Measurements from ENCODE around the gene FUT8. TPM values are rescaled to one million over a fixed set of nuclear protein-coding genes. Genes with fewer than 3 reads are reported as not detected.

FUT8 gene
- total and polyA plus RNA-seq, 4 donors = 1.1 to 14.1 (median 4.0) TPM

GRCh38 chr14:65738339-65738738 is 325.8 kb downstream of the FUT8 start:
- H3K27ac ChIP-seq (ENCODE audit: low read depth in 1 of 2, low read length in 2 of 2) = no peak overlapping the region
- TF ChIP-seq HNF4G (IDR thresholded peaks at IDR 0.05) (no peak), NR2F2 (IDR thresholded peaks at IDR 0.05) (no peak), HNF4A (conservative IDR thresholded peaks at IDR 0.05) (no peak), EGR1 (IDR thresholded peaks at IDR 0.05; ENCODE audit: low read depth in 2 of 2) (no peak), RAD21 (IDR thresholded peaks at IDR 0.05) (no peak), FOXA2 (IDR thresholded peaks at IDR 0.05) (no peak), GABPA (IDR thresholded peaks at IDR 0.05 in 1 of 2, conservative IDR thresholded peaks at IDR 0.05 in 1 of 2) (no peak), JUND (IDR thresholded peaks at IDR 0.05) (no peak), SP1 (IDR thresholded peaks at IDR 0.05) (no peak), FOXA1 (IDR thresholded peaks at IDR 0.05) (no peak)
- TF ChIP-seq, protein P1, sequence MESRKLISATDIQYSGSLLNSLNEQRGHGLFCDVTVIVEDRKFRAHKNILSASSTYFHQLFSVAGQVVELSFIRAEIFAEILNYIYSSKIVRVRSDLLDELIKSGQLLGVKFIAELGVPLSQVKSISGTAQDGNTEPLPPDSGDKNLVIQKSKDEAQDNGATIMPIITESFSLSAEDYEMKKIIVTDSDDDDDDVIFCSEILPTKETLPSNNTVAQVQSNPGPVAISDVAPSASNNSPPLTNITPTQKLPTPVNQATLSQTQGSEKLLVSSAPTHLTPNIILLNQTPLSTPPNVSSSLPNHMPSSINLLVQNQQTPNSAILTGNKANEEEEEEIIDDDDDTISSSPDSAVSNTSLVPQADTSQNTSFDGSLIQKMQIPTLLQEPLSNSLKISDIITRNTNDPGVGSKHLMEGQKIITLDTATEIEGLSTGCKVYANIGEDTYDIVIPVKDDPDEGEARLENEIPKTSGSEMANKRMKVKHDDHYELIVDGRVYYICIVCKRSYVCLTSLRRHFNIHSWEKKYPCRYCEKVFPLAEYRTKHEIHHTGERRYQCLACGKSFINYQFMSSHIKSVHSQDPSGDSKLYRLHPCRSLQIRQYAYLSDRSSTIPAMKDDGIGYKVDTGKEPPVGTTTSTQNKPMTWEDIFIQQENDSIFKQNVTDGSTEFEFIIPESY (IDR thresholded peaks at IDR 0.05) = no peak
- 89% methylated on average over 4 of the region's 4 CpGs for WGBS

GRCh38 chr14:65745396-65746190 is 333.1 kb downstream of the FUT8 start:
- H3K27me3 ChIP-seq (ENCODE audit: control insufficient read depth in 4 of 4, insufficient read depth in 4 of 4, low read length in 3 of 4) = no peaks in the 10 kb centered on the region
- H3K36me3 ChIP-seq (ENCODE audit: control insufficient read depth in 4 of 4, insufficient read depth in 3 of 4, low read depth in 1 of 4, low read length in 3 of 4) = no peaks in the 10 kb centered on the region
- no peak overlapping the region for H3K9ac ChIP-seq (ENCODE audit: low read depth in 1 of 2, low read length in 2 of 2)
- H3K4me1 ChIP-seq (ENCODE audit: control insufficient read depth in 4 of 4, insufficient read depth in 4 of 4, low read length in 3 of 4) = no peaks in the 10 kb centered on the region
- no peak overlapping the region for H3K4me3 ChIP-seq (ENCODE audit: low read depth in 1 of 3, low read length in 3 of 3)
- 90% methylated on average over 8 of the region's 8 CpGs for WGBS
- H3K9me3 ChIP-seq (ENCODE audit: control insufficient read depth in 4 of 4, low read length in 3 of 4) = no peaks in the 10 kb centered on the region
- TF ChIP-seq EGR1 (IDR thresholded peaks at IDR 0.05; ENCODE audit: low read depth in 2 of 2) (no peak), HNF4A (conservative IDR thresholded peaks at IDR 0.05) (no peak), RAD21 (IDR thresholded peaks at IDR 0.05) (no peak), CTCF (IDR thresholded peaks at IDR 0.05; ENCODE audit: low read depth, low read length, missing input control) (no peak), HNF4G (IDR thresholded peaks at IDR 0.05) (no peak), RXRA (IDR thresholded peaks at IDR 0.05) (no peak), TAF1 (conservative IDR thresholded peaks at IDR 0.05) (no peak)
- no peak for DNase-seq (ENCODE audit: low spot score)
- no peak overlapping the region for H3K27ac ChIP-seq (ENCODE audit: low read depth in 1 of 2, low read length in 2 of 2)

More at GRCh38 chr14:65738339-65738738, 325.8 kb downstream of the FUT8 start:
- no peaks in the 10 kb centered on the region for H3K9me3 ChIP-seq (ENCODE audit: control insufficient read depth in 4 of 4, low read length in 3 of 4)
- no peak overlapping the region for H3K4me3 ChIP-seq (ENCODE audit: low read depth in 1 of 3, low read length in 3 of 3)
- H3K27me3 ChIP-seq (ENCODE audit: control insufficient read depth in 4 of 4, insufficient read depth in 4 of 4, low read length in 3 of 4) = no peaks in the 10 kb centered on the region
- no peak overlapping the region for H3K9ac ChIP-seq (ENCODE audit: low read depth in 1 of 2, low read length in 2 of 2)
- H3K4me1 ChIP-seq (ENCODE audit: control insufficient read depth in 4 of 4, insufficient read depth in 4 of 4, low read length in 3 of 4) = no peaks in the 10 kb centered on the region
- H3K36me3 ChIP-seq (ENCODE audit: control insufficient read depth in 4 of 4, insufficient read depth in 3 of 4, low read depth in 1 of 4, low read length in 3 of 4) = no peaks in the 10 kb centered on the region
- DNase-seq (ENCODE audit: low spot score) = no peak

GRCh38 chr14:65748796-65749195 is 336.3 kb downstream of the FUT8 start:
- Histone ChIP-seq H3K27me3 (ENCODE audit: control insufficient read depth in 4 of 4, insufficient read depth in 4 of 4, low read length in 3 of 4) (no peaks in the 10 kb centered on the region), H3K4me1 (ENCODE audit: control insufficient read depth in 4 of 4, insufficient read depth in 4 of 4, low read length in 3 of 4) (no peaks in the 10 kb centered on the region), H3K9me3 (ENCODE audit: control insufficient read depth in 4 of 4, low read length in 3 of 4) (no peaks in the 10 kb centered on the region), H3K36me3 (ENCODE audit: control insufficient read depth in 4 of 4, insufficient read depth in 3 of 4, low read depth in 1 of 4, low read length in 3 of 4) (no peaks in the 10 kb centered on the region), H3K27ac (ENCODE audit: low read depth in 1 of 2, low read length in 2 of 2) (no peak overlapping the region), H3K9ac (ENCODE audit: low read depth in 1 of 2, low read length in 2 of 2) (no peak overlapping the region), H3K4me3 (ENCODE audit: low read depth in 1 of 3, low read length in 3 of 3) (no peak overlapping the region)
- WGBS = 95% methylated on average over 2 of the region's 2 CpGs
- no peak for DNase-seq (ENCODE audit: low spot score)
- TF ChIP-seq FOXA2 (IDR thresholded peaks at IDR 0.05) (no peak), CTCF (IDR thresholded peaks at IDR 0.05; ENCODE audit: low read depth, low read length, missing input control) (no peak), RAD21 (IDR thresholded peaks at IDR 0.05) (no peak), GABPA (IDR thresholded peaks at IDR 0.05 in 1 of 2, conservative IDR thresholded peaks at IDR 0.05 in 1 of 2) (no peak), MAX (IDR thresholded peaks at IDR 0.05) (no peak), TAF1 (conservative IDR thresholded peaks at IDR 0.05) (no peak), NR2F2 (IDR thresholded peaks at IDR 0.05) (no peak), JUND (IDR thresholded peaks at IDR 0.05) (no peak), YY1 (IDR thresholded peaks at IDR 0.05) (no peak), HNF4G (IDR thresholded peaks at IDR 0.05) (no peak), RXRA (IDR thresholded peaks at IDR 0.05) (no peak), ATF3 (IDR thresholded peaks at IDR 0.05) (no peak), EGR1 (IDR thresholded peaks at IDR 0.05; ENCODE audit: low read depth in 2 of 2) (no peak), HNF4A (conservative IDR thresholded peaks at IDR 0.05) (no peak)
- TF ChIP-seq, protein P1 (IDR thresholded peaks at IDR 0.05) = no peak

All from liver (tissue), 9 donors.